ENCODE measurements around the gene UBE2Z.

The UBE2Z gene

DNA sequence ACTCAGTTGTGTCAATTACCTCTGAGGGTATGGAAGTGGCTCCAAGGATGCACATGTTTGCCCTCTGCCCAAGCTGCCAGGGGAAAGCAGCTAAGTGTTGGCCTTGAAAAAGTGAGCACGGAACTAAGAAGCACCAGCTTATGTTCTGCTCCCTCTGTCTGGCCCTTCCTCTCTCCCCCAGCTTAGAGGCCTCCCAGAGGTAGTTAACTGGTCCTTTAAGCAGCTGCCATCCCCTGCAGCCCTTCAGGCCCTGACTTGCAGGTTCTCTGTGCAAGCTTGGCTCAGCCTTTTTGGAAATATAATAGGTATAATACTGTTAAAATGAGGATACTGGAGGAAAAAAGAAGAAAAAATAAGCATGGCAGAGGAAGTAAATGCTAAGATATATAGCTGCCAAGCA is 7.0 kb upstream of the UBE2Z start:
- DNase-seq (ENCODE audit: low read depth in 1 of 2, low spot score in 1 of 2): no peak
- TF ChIP-seq, protein P1, sequence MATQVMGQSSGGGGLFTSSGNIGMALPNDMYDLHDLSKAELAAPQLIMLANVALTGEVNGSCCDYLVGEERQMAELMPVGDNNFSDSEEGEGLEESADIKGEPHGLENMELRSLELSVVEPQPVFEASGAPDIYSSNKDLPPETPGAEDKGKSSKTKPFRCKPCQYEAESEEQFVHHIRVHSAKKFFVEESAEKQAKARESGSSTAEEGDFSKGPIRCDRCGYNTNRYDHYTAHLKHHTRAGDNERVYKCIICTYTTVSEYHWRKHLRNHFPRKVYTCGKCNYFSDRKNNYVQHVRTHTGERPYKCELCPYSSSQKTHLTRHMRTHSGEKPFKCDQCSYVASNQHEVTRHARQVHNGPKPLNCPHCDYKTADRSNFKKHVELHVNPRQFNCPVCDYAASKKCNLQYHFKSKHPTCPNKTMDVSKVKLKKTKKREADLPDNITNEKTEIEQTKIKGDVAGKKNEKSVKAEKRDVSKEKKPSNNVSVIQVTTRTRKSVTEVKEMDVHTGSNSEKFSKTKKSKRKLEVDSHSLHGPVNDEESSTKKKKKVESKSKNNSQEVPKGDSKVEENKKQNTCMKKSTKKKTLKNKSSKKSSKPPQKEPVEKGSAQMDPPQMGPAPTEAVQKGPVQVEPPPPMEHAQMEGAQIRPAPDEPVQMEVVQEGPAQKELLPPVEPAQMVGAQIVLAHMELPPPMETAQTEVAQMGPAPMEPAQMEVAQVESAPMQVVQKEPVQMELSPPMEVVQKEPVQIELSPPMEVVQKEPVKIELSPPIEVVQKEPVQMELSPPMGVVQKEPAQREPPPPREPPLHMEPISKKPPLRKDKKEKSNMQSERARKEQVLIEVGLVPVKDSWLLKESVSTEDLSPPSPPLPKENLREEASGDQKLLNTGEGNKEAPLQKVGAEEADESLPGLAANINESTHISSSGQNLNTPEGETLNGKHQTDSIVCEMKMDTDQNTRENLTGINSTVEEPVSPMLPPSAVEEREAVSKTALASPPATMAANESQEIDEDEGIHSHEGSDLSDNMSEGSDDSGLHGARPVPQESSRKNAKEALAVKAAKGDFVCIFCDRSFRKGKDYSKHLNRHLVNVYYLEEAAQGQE (IDR thresholded peaks at IDR 0.05; ENCODE audit: insufficient replicate concordance, low read depth): no peak
- TF ChIP-seq POLR2AphosphoS5 (IDR thresholded peaks at IDR 0.05; ENCODE audit: low read depth) (no peak), SPI1 (IDR thresholded peaks at IDR 0.05; ENCODE audit: borderline replicate concordance, low read depth) (no peak), GABPA (IDR thresholded peaks at IDR 0.05; ENCODE audit: low read depth) (no peak)
- TF ChIP-seq, protein P2, sequence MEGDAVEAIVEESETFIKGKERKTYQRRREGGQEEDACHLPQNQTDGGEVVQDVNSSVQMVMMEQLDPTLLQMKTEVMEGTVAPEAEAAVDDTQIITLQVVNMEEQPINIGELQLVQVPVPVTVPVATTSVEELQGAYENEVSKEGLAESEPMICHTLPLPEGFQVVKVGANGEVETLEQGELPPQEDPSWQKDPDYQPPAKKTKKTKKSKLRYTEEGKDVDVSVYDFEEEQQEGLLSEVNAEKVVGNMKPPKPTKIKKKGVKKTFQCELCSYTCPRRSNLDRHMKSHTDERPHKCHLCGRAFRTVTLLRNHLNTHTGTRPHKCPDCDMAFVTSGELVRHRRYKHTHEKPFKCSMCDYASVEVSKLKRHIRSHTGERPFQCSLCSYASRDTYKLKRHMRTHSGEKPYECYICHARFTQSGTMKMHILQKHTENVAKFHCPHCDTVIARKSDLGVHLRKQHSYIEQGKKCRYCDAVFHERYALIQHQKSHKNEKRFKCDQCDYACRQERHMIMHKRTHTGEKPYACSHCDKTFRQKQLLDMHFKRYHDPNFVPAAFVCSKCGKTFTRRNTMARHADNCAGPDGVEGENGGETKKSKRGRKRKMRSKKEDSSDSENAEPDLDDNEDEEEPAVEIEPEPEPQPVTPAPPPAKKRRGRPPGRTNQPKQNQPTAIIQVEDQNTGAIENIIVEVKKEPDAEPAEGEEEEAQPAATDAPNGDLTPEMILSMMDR (IDR thresholded peaks at IDR 0.05; ENCODE audit: insufficient read depth, low read length): no peak
- no peak overlapping the region for H3K4me3 ChIP-seq (replicated peaks; ENCODE audit: insufficient read depth, low read length)
- no peaks in the 10 kb centered on the region for H3K27me3 ChIP-seq (ENCODE audit: insufficient read depth, poor library complexity, severe bottlenecking)
- H3K27ac ChIP-seq (replicated peaks): no peak overlapping the region

DNA sequence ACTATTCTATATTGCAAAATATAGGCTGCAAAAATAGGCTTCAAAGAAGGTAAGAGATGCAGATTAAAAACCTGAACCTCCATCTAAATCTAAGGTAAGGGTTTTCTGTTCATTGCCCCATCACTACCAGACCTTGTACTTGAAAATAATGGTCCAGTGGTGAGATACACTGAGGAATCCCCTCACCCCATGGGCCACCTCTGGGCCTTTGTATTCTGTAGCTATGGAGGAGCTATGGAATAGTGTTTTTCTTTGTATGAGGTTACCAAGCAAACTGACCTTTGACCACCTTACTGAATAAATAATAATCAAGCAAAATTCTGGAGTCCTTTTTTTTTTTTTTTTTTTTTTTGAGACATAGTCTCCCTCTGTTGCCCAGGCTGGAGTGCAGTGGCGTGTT is 4.8 kb upstream of the UBE2Z start:
- Histone ChIP-seq H3K4me3 (replicated peaks; ENCODE audit: insufficient read depth, low read length) (no peak overlapping the region), H3K27me3 (ENCODE audit: insufficient read depth, poor library complexity, severe bottlenecking) (no peaks in the 10 kb centered on the region), H3K27ac (replicated peaks) (no peak overlapping the region)
- no peak for DNase-seq (ENCODE audit: low read depth in 1 of 2, low spot score in 1 of 2)
- TF ChIP-seq, protein P2 (IDR thresholded peaks at IDR 0.05; ENCODE audit: insufficient read depth, low read length): no peak
- TF ChIP-seq POLR2AphosphoS5 (IDR thresholded peaks at IDR 0.05; ENCODE audit: low read depth): no peak

DNA sequence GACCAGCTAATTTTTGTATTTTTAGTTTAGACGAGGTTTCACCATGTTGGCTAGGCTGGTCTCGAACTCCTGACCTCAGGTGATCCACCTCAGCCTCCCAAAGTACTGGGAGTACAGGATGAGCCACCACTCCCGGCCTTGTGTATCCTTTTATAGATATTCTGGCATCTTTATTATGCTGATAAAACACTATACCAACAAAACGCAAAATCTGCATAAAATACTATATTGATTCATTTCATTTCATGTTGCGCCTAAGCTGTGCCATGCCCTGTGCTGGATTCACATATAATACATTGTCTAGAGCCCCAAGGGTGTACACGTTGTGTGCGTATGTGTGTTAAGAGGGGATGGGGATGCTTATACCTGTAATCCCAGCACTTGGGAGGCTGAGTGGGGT is 3.8 kb upstream of the UBE2Z start:
- Histone ChIP-seq H3K27ac (replicated peaks) (no peak overlapping the region), H3K4me3 (replicated peaks; ENCODE audit: insufficient read depth, low read length) (no peak overlapping the region), H3K27me3 (ENCODE audit: insufficient read depth, poor library complexity, severe bottlenecking) (no peaks in the 10 kb centered on the region)
- DNase-seq (ENCODE audit: low read depth in 1 of 2, low spot score in 1 of 2): no peak
- TF ChIP-seq, protein P1 (IDR thresholded peaks at IDR 0.05; ENCODE audit: insufficient replicate concordance, low read depth): no peak
- TF ChIP-seq SPI1 (IDR thresholded peaks at IDR 0.05; ENCODE audit: borderline replicate concordance, low read depth): no peak
- TF ChIP-seq, protein P2 (IDR thresholded peaks at IDR 0.05; ENCODE audit: insufficient read depth, low read length): no peak
- no peak for TF ChIP-seq GABPA (IDR thresholded peaks at IDR 0.05; ENCODE audit: low read depth)
- no peak for TF ChIP-seq POLR2AphosphoS5 (IDR thresholded peaks at IDR 0.05; ENCODE audit: low read depth)

DNA sequence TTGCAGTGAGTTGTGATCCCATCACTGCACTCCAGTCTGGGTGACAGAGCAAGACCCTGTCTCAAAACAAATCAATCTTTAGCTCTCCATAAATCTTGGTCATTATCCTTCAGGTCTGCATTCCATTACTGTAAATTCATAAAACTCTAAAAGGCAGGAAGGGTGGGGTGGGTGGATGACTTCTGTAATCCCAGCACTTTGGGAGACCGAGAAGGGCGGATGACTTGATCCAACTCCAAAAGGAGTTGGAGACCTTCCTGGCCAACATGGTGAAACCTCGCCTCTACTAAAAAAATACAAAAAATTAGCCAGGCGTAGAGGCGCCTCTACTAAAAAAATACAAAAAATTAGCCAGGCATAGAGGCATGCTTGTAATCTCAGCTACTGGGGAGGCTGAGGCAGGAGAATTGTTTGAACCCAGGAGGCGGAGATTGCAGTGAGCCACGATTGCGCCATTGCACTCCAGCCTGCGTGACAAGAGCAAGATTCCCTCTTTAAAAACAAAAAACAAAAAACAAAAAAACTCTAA is 2.2 kb upstream of the UBE2Z start:
- no peak overlapping the region for H3K27ac ChIP-seq (replicated peaks)
- no peak for TF ChIP-seq SPI1 (IDR thresholded peaks at IDR 0.05; ENCODE audit: borderline replicate concordance, low read depth)
- no peak for TF ChIP-seq POLR2AphosphoS5 (IDR thresholded peaks at IDR 0.05; ENCODE audit: low read depth)
- TF ChIP-seq, protein P1 (IDR thresholded peaks at IDR 0.05; ENCODE audit: insufficient replicate concordance, low read depth): no peak
- TF ChIP-seq, protein P2 (IDR thresholded peaks at IDR 0.05; ENCODE audit: insufficient read depth, low read length): no peak
- TF ChIP-seq GABPA (IDR thresholded peaks at IDR 0.05; ENCODE audit: low read depth): no peak
- no peak for DNase-seq (ENCODE audit: low read depth in 1 of 2, low spot score in 1 of 2)
- no peaks in the 10 kb centered on the region for H3K27me3 ChIP-seq (ENCODE audit: insufficient read depth, poor library complexity, severe bottlenecking)
- no peak overlapping the region for H3K4me3 ChIP-seq (replicated peaks; ENCODE audit: insufficient read depth, low read length)
